HG03457 (cell line): ENCODE measurements around the gene KSR1.

Experiments
- ATAC-seq: cut with Tn5 transposase; IDR thresholded peaks from one replicate; pipeline ENCODE4 v1.9.1; 2021; ENCODE audit warnings: moderate number of reproducible peaks; ENCODE audit not compliant: unreplicated experiment

KSR1 gene

DNA sequence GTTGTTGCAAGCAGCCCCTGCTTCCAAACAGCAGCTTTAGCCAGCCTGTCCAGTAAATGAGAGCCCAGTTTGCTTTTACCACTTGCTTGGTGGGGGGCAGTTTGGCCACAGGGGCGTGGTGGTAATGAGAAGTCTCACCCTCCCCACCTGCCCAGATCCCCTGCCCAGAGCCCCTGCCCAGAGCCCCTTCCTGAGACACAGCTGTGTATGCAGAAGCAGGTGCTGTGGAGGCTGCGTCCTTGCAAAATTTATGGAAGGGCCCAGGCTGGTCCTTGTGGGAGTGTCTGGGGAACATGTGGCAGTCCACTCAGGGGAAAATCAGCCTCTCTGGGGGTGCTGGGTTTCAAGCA is 147.1 kb downstream of the KSR1 start:
- no peak for ATAC-seq

DNA sequence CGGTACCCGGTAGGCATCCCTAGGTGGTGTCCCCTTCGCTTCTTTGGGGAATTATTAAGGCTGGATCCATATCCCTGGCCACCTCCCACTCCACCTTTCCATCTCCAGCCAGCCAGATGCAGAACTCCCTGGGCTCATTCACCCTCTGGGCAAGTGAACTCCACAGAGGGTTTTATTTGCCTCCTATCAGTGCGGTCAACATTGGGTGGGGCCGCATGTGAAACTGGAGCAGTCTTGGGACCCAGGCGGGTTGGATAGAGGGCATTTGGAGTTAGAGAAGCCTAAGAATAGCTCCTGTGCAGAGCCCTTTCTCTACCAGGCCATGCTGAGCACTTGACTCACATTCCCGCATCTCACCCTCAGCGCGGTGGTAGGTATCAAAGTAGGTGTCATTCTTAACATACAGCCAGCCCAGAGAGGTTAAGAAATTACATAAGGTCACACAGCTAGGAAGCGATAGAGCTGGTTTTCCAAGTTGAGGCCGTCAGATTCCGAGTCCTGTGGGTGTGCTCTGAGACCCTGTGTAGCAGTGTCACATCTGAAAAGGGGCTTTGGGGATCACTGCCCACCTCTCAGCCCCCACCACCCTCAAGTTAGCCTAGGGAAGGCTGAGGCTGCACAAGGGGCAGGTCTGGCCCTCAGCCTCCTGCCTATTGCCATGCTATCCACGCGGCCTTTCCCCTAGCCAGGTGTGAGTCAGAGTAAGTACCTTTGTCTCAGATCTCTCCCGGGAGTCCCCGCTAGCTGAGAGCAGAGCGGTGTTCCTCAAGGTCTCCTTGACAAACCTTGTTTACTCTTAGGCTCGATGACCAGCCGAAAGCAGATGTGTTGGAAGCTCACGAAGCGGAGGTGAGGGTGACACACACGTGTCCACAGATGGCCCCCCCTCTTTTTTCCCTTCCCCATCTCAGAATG is 147.9 kb downstream of the KSR1 start:
- no peak for ATAC-seq

DNA sequence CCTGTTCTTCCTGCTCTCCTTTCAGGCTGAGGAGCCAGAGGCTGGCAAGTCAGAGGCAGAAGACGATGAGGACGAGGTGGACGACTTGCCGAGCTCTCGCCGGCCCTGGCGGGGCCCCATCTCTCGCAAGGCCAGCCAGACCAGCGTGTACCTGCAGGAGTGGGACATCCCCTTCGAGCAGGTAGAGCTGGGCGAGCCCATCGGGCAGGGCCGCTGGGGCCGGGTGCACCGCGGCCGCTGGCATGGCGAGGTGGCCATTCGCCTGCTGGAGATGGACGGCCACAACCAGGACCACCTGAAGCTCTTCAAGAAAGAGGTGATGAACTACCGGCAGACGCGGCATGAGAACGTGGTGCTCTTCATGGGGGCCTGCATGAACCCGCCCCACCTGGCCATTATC is 149.2 kb downstream of the KSR1 start:
- ATAC-seq = no peak

GRCh38 chr17:27607521-27608091 is 151.4 kb downstream of the KSR1 start:
- no peak for ATAC-seq

- ATAC-seq = no peak
Measured at GRCh38 chr17:27608328-27609230, 152.3 kb downstream of the KSR1 start.

DNA sequence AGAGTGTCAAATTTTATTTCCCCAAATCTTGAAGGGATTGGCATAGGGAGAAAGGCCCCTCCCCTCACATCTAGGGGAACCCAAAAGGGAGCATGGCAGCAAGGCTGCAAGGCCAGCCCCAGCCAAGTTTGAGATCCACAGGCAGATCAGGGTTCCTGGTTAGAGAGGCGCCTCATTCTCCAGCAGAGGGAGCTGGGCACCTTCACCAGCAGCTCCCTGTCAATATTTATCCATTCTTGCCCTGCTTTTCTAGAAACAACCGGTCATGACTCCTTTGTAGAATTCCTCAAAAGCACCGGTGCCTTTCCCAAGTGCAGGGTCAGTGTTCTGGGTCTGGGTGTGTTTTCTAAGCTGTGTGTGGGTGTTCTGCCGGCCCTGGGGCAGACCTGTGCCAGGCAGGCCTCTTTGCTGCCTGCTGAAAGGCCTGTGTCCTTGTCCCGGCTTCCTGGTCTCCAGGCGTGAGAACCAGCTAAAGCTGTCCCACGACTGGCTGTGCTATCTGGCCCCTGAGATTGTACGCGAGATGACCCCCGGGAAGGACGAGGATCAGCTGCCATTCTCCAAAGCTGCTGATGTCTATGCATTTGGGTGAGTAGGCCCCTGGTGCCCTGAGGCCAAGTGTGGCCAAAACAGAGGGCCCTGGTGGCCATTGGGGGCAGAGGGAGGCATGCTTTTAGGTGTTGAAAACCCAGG is 153.5 kb downstream of the KSR1 start:
- no peak for ATAC-seq

DNA sequence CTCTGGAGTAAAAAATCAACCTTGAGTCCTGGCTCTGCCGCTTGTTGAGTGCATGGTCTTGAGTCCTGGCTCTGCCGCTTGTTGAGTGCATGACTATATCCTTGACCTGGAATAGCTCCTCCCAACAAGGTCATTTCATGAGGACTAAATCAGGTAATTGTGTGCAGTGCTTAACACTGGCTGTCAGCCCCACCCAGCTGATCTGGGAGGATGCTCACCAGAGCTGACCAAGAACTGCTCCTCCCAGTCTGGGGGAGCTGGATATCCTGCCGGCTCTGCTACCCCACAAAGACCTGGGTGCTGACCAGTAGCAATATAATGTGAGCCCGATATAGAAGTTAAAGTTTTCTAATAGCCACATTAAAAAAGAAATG is 154.0 kb downstream of the KSR1 start:
- ATAC-seq = no peak

DNA sequence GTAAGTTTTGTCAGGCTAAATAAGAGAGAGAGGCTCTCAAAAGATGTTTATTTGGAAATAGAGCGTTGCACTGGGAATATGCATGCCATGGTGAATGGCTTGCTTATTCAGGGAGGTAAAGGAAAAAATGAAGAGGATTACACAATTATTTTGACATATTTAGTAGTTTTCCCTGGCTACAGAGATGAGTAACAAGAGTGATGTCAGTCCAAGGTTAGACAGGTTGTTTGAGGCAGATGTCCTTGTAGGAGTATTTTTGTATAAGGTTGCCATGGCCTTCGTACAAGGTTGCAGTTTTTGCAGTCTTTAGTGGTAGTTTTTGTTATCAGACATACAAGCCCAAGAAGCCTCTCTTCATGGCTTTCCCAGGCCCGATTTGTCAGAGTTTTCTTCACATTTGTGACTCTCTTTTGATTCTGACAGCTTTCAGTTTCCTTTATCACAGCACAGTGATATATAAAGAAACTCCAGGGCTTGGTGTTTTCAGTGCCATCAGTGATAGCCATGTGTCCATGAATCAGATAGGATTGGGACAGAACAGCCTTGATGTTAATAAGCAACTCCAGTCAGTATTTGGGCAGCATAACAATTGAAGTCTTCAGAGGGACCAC is 156.0 kb downstream of the KSR1 start:
- ATAC-seq = no peak

- ATAC-seq = no peak
Measured at GRCh38 chr17:27613433-27613832, 157.2 kb downstream of the KSR1 start.

DNA sequence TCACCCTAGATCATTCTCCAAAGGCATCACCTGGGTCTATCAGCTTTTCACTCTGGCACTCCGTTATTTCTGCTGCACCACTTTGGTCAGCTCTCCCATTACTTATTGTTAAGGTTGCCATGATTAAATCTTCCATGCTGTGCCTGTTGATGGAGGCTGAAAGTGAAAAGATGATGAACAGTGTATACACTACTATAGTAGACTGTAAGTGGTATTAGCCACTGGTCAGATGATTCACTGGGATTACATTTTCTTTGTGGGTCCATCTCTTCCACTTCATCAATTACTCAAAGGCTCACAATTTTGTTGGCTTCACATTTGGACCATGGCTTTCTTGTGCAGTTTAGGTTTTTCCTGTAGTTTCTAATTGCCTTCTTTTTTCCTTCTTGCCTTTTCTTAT is 158.9 kb downstream of the KSR1 start:
- no peak for ATAC-seq

DNA sequence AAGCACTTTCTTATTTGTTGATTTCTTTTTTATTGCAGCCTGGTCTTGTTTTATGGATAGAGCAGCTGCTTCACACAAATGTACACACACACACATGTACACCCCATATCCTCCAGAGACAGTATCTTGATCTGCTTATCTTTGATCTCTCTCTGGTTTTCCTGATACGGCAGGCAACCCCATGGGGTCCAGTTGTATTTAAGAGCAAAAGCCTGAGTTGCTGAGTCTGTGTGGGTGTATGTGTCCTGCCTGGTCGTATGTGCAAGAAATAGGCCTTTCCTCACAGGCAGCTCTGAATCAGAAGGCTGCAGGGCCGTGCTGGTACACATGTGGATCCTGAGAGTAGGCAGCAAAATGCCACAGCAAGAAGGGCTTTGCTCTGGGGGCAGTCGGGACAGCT is 160.2 kb downstream of the KSR1 start:
- no peak for ATAC-seq

DNA sequence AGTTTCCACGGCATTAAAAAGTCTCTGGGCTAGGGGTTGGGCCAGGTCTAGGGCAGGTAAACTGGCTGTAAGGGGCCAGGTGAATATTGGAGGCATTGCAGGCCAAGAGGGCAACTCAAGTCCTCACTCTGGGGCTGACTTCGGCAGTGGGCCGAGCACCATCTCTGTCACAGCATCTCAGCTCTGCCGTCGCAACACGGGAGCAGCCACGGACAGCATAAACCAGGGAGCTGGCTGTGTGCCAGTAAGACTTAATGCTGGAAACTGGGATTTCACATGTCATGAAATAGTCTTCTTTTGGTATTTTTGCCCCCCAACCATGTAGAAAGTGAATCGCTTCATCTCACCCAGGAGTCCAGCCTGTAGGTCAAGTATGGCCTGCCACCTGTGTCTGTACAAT is 162.2 kb downstream of the KSR1 start:
- ATAC-seq = no peak

- no peak for ATAC-seq
Measured at GRCh38 chr17:27620721-27621120, 164.5 kb downstream of the KSR1 start.

DNA sequence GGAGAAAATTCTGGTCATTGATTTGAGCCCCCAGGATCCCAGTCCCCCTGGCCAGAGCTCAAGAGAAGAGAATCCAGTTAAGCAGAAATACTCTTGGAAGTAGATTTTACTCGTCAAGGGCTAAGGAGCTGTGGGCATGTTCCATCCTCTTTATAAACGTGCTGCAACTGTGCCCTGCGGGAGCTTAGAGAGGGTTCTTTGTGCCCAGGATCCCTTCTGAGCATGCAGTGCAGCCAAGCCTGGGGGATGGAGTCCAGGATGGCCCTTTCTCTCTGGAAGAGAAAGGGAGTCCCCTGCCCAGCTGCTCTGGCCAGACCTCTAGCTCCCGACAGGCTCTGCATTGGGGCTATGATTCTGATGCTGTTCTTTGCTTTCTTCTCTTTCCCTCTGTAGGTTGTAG is 165.3 kb downstream of the KSR1 start:
- no peak for ATAC-seq

- ATAC-seq = no peak
Measured at GRCh38 chr17:27621942-27622559, 165.8 kb downstream of the KSR1 start.

GRCh38 chr17:27622986-27623385 is 166.7 kb downstream of the KSR1 start:
- ATAC-seq = no peak

GRCh38 chr17:27623614-27624013 is 167.4 kb downstream of the KSR1 start:
- ATAC-seq = no peak

DNA sequence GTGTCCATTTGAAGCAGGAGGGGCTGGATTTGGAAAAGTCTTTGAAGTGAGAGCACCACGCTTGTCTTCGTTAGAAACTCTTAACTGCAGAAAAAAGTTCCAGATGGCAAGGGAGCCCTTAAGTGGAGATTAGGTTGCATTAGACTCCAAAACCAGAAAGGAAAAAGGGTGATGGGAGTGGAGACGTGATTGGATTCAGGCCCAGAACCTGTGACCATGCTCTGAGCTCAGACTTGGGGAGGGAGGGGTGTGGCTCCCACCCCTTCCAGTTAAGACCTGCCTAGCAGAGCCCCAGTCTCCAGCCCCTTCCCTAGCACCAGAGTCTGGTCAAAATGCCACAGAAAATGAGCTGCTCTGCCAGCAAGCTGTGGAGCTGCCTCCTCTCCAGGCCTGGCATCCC is 168.3 kb downstream of the KSR1 start:
- ATAC-seq = no peak

GRCh38 chr17:27625856-27626255 is 169.6 kb downstream of the KSR1 start:
- ATAC-seq = no peak

DNA sequence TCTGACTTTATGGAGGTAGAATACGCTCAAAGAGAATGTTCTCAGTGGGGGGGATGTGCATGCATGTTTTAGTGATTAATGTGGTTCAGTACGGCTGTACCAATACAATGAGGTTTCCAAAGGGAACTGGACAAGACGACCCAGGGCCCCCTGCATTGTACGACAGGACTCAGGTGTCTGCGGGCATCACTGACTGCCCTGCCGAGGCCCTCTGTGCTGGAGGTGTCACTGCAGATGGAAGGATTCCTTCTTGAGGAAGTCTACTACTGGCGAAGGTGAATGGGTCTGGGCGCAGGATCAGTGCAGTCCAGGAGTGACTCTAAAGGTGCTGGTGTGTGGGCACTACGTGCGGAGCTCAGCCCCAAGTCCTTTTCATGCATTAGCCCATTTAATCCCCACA is 171.3 kb downstream of the KSR1 start:
- no peak for ATAC-seq
